KMS-11 (cell line): ENCODE results near the gene MON2.
A peak's percentile ranks its signal among the peaks of the same experiment; 100 is the strongest.

Experiments
- H2AFZ ChIP-seq: fragments of 200-600 bp; sonication (generic); 2 replicates; pipeline ENCODE4 v1.6.1; 2016; ENCODE audit warnings: antibody characterized with exemption, mixed run types, low read depth
- H3K27ac ChIP-seq: fragments of 200-600 bp; sonication (generic); 2 replicates; pipeline ENCODE4 v1.6.1; 2016; ENCODE audit warnings: mild to moderate bottlenecking, mixed run types
- H3K27me3 ChIP-seq: fragments of 200-600 bp; sonication (generic); 2 replicates; pipeline ENCODE4 v1.6.1; 2017; ENCODE audit warnings: mild to moderate bottlenecking, low read depth, mixed run types, moderate library complexity; ENCODE audit not compliant: insufficient read depth
- H3K36me3 ChIP-seq: fragments of 200-600 bp; sonication (generic); 2 replicates; pipeline ENCODE4 v1.6.1; 2017; ENCODE audit warnings: mild to moderate bottlenecking, mixed run types; ENCODE audit not compliant: insufficient read depth
- H3K4me1 ChIP-seq: fragments of 200-600 bp; sonication (generic); 2 replicates; pipeline ENCODE4 v1.6.1; 2016; ENCODE audit warnings: mild to moderate bottlenecking, low read depth, mixed run types; ENCODE audit not compliant: poor library complexity, severe bottlenecking
- H3K4me2 ChIP-seq: fragments of 200-600 bp; sonication (generic); 2 replicates; pipeline ENCODE4 v1.7.0; 2016; ENCODE audit warnings: mild to moderate bottlenecking, mixed run types
- H3K4me3 ChIP-seq: fragments of 200-600 bp; sonication (generic); IDR thresholded peaks from 2 replicates; pipeline ENCODE4 v1.6.1; 2017; ENCODE audit warnings: low read depth, low read length, mixed read lengths; ENCODE audit not compliant: insufficient read depth
- H3K79me2 ChIP-seq: fragments of 200-600 bp; sonication (generic); 2 replicates; pipeline ENCODE4 v1.6.1; 2016; ENCODE audit warnings: low read depth, mixed run types; ENCODE audit not compliant: insufficient read depth
- H3K9ac ChIP-seq: fragments of 200-600 bp; sonication (generic); 2 replicates; pipeline ENCODE4 v1.6.1; 2016; ENCODE audit warnings: mild to moderate bottlenecking, mixed run types
- H4K20me1 ChIP-seq: fragments of 200-600 bp; sonication (generic); 2 replicates; pipeline ENCODE4 v1.6.1; 2016; ENCODE audit warnings: mild to moderate bottlenecking, mixed run types; ENCODE audit not compliant: insufficient read depth
- CTCF ChIP-seq: fragments of 200-600 bp; sonication (generic); conservative IDR thresholded peaks from 2 replicates; pipeline ENCODE4 v1.6.1; 2017; ENCODE audit warnings: low read depth, mild to moderate bottlenecking, antibody characterized with exemption, low read length, moderate library complexity, mixed read lengths

Gene MON2

GRCh38 chr12:62603061-62603810, 136.6 kb downstream of the MON2 start:
- peak overlapping the region; percentile 100 for H3K27ac ChIP-seq
- H3K79me2 ChIP-seq = peaks cover 26% of the 10 kb centered on the region
- no peaks in the 10 kb centered on the region for H3K27me3 ChIP-seq
- peak overlapping the region; percentile 99 for H3K9ac ChIP-seq
- H3K4me3 ChIP-seq = no peak overlapping the region
- no peaks in the 10 kb centered on the region for H4K20me1 ChIP-seq
- H3K4me2 ChIP-seq = peak overlapping the region; percentile 87
- 0 out of 2 replicates have a peak, but pooled peaks have one; percentile 9 for TF ChIP-seq CTCF
- peak overlapping the region; percentile 63 for H2AFZ ChIP-seq
- H3K4me1 ChIP-seq = peaks cover 34% of the 10 kb centered on the region
- H3K36me3 ChIP-seq = no peaks in the 10 kb centered on the region

DNA sequence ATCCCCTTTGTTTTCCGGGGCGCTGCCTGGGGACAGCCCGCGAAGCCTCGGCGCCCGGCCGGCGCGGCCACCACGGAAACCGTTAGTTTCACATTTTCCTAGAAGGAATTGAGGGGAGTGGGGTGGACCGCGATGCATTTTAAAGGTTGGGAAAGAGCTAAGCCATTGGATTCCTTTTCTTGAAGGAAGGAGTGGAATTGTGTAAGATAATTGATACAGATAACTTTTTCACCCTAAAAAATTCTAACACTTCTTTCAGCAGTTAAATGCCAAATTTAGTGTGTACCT, 137.1 kb downstream of the MON2 start:
- Histone ChIP-seq H3K79me2 (peaks cover 26% of the 10 kb centered on the region), H4K20me1 (no peaks in the 10 kb centered on the region), H2AFZ (peak overlapping the region; percentile 63), H3K4me1 (peaks cover 34% of the 10 kb centered on the region), H3K4me2 (peak overlapping the region; percentile 80), H3K27me3 (no peaks in the 10 kb centered on the region), H3K27ac (peak overlapping the region; percentile 100), H3K9ac (peak overlapping the region; percentile 99), H3K4me3 (no peak overlapping the region), H3K36me3 (no peaks in the 10 kb centered on the region)
- TF ChIP-seq CTCF = no peak

DNA sequence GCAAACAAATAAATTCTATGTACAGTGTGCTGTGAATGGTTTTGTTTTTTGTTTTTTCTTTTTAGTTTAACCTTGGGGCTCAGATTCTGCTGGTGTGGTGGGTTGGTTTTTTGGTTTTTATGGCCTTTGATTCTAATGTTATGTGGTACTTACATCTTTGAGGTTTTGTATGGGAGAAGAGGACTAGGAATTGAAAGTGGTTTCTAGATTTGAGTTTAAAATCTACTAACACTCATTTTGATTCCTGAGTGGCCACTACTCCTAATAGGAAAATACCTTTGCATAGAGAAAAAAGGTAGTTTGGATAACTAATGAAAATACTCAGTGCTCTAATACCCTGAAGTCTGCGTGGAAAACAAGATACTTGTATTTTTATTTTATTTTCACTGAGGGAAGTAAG, 137.7 kb downstream of the MON2 start:
- H3K4me3 ChIP-seq = no peak overlapping the region
- H2AFZ ChIP-seq = peak overlapping the region; percentile 63; the same call in 1 of the 2 replicates
- peaks cover 26% of the 10 kb centered on the region for H3K79me2 ChIP-seq
- TF ChIP-seq CTCF = no peak
- H4K20me1 ChIP-seq = no peaks in the 10 kb centered on the region
- peak overlapping the region; percentile 80 for H3K4me2 ChIP-seq
- peak overlapping the region; percentile 100 for H3K27ac ChIP-seq
- no peaks in the 10 kb centered on the region for H3K27me3 ChIP-seq
- peaks cover 34% of the 10 kb centered on the region for H3K4me1 ChIP-seq
- H3K36me3 ChIP-seq = no peaks in the 10 kb centered on the region
- peak overlapping the region; percentile 99 for H3K9ac ChIP-seq

- H2AFZ ChIP-seq = no peak overlapping the region
- H3K36me3 ChIP-seq = no peaks in the 10 kb centered on the region
- H3K4me2 ChIP-seq = peak overlapping the region; percentile 80
- H3K79me2 ChIP-seq = peaks cover 26% of the 10 kb centered on the region
- peak overlapping the region; percentile 100; the same call in 1 of the 2 replicates for H3K27ac ChIP-seq
- H3K27me3 ChIP-seq = no peaks in the 10 kb centered on the region
- no peak overlapping the region for H3K4me3 ChIP-seq
- no peaks in the 10 kb centered on the region for H4K20me1 ChIP-seq
- peaks cover 34% of the 10 kb centered on the region for H3K4me1 ChIP-seq
- TF ChIP-seq CTCF = no peak
- H3K9ac ChIP-seq = peak overlapping the region; percentile 99; the same call in 1 of the 2 replicates
Observed at GRCh38 chr12:62604871-62605270, 138.2 kb downstream of the MON2 start.
